ENCODE results near the gene TJAP1. TPM values are rescaled to one million over a fixed set of nuclear protein-coding genes. Genes with fewer than 3 reads are reported as not detected.

TJAP1 gene
- total and polyA plus RNA-seq, 4 donors: 6.3 to 38.7 (median 33.1) TPM

GRCh38 chr6:43481075-43481474, 3.7 kb downstream of the TJAP1 start:
- ATAC-seq (ENCODE audit: low FRiP score) (no peak), DNase-seq (no peak)
- no peaks in the 10 kb centered on the region for H3K9me3 ChIP-seq (ENCODE audit: control insufficient read depth, low read length)
- no peak overlapping the region for H3K27ac ChIP-seq (ENCODE audit: low read depth in 1 of 2, low read length in 2 of 2)
- 79 to 89% methylated on average over 2 of the region's 2 CpGs for WGBS, 2 donors
- intact Hi-C loops (cut with DNase I): no loop called here
- no peak overlapping the region for H3K4me3 ChIP-seq (ENCODE audit: low read length in 2 of 2)
- peaks cover 0 to 3% of the 10 kb centered on the region in 2 donors for H3K36me3 ChIP-seq (ENCODE audit: control insufficient read depth in 1 of 2, insufficient read depth in 2 of 2, low read length in 1 of 2)
- peaks cover 0 to 5% of the 10 kb centered on the region in 2 donors for H3K4me1 ChIP-seq (ENCODE audit: control insufficient read depth in 1 of 2, insufficient read depth in 2 of 2, low read length in 2 of 2)
- H3K27me3 ChIP-seq (ENCODE audit: control insufficient read depth in 1 of 2, insufficient read depth in 2 of 2, low read length in 1 of 2): no peaks in the 10 kb centered on the region

DNA sequence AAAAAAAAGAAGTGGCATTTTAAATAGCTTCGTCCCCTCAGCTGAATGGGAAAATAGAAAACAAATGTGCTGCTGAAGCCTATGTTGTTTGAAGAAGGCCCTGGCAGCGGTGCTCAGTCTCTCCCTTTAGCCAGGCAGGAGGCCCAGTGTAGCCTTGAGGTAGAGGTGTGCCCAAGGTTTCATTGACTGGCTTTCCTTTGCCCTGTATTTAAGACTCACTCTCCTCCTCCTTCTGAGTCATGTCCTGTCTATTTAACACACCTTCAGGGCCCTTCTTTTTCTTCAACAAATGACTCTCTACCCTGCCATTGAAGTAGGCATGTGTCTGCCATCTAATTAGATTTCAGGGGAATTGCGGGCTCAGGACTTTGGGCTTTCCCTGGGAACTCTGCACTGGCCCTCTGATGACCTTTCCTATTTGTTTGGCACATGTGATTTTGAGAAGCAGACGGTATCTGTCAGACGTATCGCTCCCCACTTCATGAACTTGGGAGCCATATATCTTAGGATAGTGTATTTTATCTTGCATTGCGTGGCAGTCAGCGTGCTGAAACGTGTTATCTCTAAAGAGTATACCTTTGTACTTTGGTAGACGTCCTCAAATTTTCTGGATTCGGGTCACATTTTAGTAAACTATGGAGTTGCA, 4.3 kb downstream of the TJAP1 start:
- DNase-seq (no peak), ATAC-seq (ENCODE audit: low FRiP score) (no peak)
- Histone ChIP-seq H3K27ac (ENCODE audit: low read depth in 1 of 2, low read length in 2 of 2) (no peak overlapping the region), H3K4me3 (ENCODE audit: low read length in 2 of 2) (no peak overlapping the region), H3K9me3 (ENCODE audit: control insufficient read depth, low read length) (no peaks in the 10 kb centered on the region), H3K36me3 (ENCODE audit: control insufficient read depth in 1 of 2, insufficient read depth in 2 of 2, low read length in 1 of 2) (peaks cover 0 to 3% of the 10 kb centered on the region in 2 donors), H3K27me3 (ENCODE audit: control insufficient read depth in 1 of 2, insufficient read depth in 2 of 2, low read length in 1 of 2) (no peaks in the 10 kb centered on the region), H3K4me1 (ENCODE audit: control insufficient read depth in 1 of 2, insufficient read depth in 2 of 2, low read length in 2 of 2) (peaks cover 0 to 5% of the 10 kb centered on the region in 2 donors)
- intact Hi-C loops (cut with DNase I): no loop called here
- WGBS, 2 donors: 87 to 89% methylated on average over 11 of the region's 11 CpGs

DNA sequence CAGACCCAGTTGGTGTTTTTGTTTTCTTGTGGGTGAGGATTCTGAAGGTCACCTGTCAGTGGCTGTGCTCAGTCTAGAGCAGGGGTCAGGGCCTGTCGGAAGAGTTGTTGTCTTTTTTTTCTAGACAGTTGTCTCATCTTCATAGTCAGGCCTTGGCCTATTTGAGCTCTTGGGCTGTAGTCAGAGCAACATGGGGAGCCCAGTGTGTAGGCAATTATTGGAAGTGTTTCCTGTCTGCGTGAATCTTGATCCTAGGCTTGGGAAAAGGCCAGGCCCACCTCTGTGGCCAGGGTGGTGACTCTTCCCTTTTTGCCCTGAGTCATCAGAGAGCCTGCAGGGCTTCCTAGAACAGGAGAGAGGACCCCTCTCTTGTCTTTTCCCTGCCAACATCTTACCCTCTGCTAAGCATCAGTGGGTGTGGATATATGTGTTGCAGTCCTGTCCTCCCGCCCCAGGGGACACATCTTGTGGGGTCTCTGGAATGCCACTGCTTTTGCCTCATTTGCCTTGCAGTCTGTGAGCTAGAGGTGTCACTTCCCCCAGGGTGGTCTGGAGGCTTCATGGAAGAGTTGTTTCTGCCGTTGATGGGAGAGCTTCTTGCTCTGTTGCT, 11.4 kb downstream of the TJAP1 start:
- Histone ChIP-seq H3K4me1 (ENCODE audit: control insufficient read depth in 1 of 2, insufficient read depth in 2 of 2, low read length in 2 of 2) (no peaks in the 10 kb centered on the region), H3K27ac (ENCODE audit: low read depth in 1 of 2, low read length in 2 of 2) (no peak overlapping the region), H3K4me3 (ENCODE audit: low read length in 2 of 2) (no peak overlapping the region), H3K9me3 (ENCODE audit: control insufficient read depth, low read length) (no peaks in the 10 kb centered on the region), H3K36me3 (ENCODE audit: control insufficient read depth in 1 of 2, insufficient read depth in 2 of 2, low read length in 1 of 2) (peaks cover 0 to 3% of the 10 kb centered on the region in 2 donors), H3K27me3 (ENCODE audit: control insufficient read depth in 1 of 2, insufficient read depth in 2 of 2, low read length in 1 of 2) (no peaks in the 10 kb centered on the region)
- no peak for DNase-seq
- ATAC-seq (ENCODE audit: low FRiP score): no peak
- intact Hi-C loops (cut with DNase I): no loop called here
- 63 to 72% methylated on average over 4 of the region's 4 CpGs for WGBS, 2 donors

DNA sequence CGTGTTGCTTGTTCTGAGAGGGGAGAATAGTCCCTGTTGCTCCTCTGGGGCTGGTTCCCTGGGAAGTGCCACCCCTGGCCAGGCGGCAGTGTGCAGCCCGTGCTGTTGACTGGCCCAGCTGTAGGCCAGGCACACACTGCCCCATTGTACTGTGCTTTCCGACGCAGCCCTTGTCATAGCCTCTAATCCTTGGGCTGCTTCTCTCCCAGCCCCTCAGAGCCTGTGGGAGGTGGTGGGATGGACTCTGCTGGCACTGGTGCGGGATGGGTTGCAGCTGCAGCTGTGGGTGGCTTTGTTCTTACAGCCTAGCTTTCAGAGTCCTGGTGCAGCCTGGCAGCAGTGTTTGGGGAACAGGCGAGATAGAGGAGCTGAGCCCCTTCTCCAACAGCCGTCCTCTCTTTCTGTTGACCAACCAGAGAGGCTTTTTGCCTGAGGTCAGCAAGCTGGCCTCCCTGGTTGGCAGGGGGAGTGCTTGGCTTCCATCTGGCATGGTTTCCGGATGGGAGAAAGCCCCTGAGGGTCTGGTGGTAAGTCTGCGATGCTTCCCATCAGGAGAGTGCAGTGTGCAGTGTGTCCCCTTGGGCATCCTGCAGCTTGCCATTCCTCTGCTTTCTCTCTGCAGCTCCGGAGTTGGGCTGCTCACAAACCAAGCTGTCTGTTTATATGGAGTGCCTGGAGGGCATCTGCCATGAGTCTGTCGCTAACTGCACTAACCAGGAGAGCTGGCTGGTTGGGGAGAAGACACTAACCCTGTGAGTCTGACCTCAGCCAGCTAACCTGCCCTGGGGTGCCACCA, 12.1 kb downstream of the TJAP1 start:
- Histone ChIP-seq H3K9me3 (ENCODE audit: control insufficient read depth, low read length) (no peaks in the 10 kb centered on the region), H3K27me3 (ENCODE audit: control insufficient read depth in 1 of 2, insufficient read depth in 2 of 2, low read length in 1 of 2) (no peaks in the 10 kb centered on the region), H3K27ac (ENCODE audit: low read depth in 1 of 2, low read length in 2 of 2) (no peak overlapping the region), H3K36me3 (ENCODE audit: control insufficient read depth in 1 of 2, insufficient read depth in 2 of 2, low read length in 1 of 2) (peaks cover 0 to 3% of the 10 kb centered on the region in 2 donors), H3K4me3 (ENCODE audit: low read length in 2 of 2) (no peak overlapping the region), H3K4me1 (ENCODE audit: control insufficient read depth in 1 of 2, insufficient read depth in 2 of 2, low read length in 2 of 2) (no peaks in the 10 kb centered on the region)
- ATAC-seq (ENCODE audit: low FRiP score) (no peak), DNase-seq (no peak)
- 87% methylated on average over 12 of the region's 12 CpGs for whole genome bisulfite sequencing, 2 donors
- intact Hi-C loops (cut with DNase I): no loop called here

DNA sequence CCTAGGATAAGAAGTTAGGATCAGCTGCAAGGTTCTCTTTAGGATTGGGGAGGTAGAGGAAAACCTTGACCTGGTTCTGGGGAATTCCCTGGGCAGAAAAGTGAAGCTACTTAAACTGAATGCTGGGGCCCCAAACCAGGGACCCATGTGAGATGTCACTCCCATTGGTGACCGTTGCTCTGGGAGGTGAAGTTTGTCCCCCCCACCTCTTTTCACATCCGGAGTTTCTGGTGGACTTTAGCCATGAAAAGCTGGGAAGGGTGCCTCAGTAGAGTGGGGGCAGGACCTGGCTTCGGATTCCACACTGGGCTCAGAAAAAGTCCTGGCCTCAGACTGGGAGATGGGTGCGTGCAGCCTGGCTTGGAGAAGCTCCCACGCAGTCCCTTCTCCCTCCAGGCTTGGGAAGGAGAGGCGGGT, 13.2 kb downstream of the TJAP1 start:
- DNase-seq (no peak), ATAC-seq (ENCODE audit: low FRiP score) (no peak)
- H3K4me1 ChIP-seq (ENCODE audit: control insufficient read depth in 1 of 2, insufficient read depth in 2 of 2, low read length in 2 of 2): no peaks in the 10 kb centered on the region
- H3K27ac ChIP-seq (ENCODE audit: low read depth in 1 of 2, low read length in 2 of 2): no peak overlapping the region
- H3K9me3 ChIP-seq (ENCODE audit: control insufficient read depth, low read length): no peaks in the 10 kb centered on the region
- H3K4me3 ChIP-seq (ENCODE audit: low read length in 2 of 2): no peak overlapping the region
- 4 to 20% methylated on average over 6 of the region's 6 CpGs for WGBS, 2 donors
- intact Hi-C loops (cut with DNase I): no loop called here
- H3K36me3 ChIP-seq (ENCODE audit: control insufficient read depth in 1 of 2, insufficient read depth in 2 of 2, low read length in 1 of 2): peaks cover 0 to under 1% of the 10 kb centered on the region in 2 donors
- no peaks in the 10 kb centered on the region for H3K27me3 ChIP-seq (ENCODE audit: control insufficient read depth in 1 of 2, insufficient read depth in 2 of 2, low read length in 1 of 2)

DNA sequence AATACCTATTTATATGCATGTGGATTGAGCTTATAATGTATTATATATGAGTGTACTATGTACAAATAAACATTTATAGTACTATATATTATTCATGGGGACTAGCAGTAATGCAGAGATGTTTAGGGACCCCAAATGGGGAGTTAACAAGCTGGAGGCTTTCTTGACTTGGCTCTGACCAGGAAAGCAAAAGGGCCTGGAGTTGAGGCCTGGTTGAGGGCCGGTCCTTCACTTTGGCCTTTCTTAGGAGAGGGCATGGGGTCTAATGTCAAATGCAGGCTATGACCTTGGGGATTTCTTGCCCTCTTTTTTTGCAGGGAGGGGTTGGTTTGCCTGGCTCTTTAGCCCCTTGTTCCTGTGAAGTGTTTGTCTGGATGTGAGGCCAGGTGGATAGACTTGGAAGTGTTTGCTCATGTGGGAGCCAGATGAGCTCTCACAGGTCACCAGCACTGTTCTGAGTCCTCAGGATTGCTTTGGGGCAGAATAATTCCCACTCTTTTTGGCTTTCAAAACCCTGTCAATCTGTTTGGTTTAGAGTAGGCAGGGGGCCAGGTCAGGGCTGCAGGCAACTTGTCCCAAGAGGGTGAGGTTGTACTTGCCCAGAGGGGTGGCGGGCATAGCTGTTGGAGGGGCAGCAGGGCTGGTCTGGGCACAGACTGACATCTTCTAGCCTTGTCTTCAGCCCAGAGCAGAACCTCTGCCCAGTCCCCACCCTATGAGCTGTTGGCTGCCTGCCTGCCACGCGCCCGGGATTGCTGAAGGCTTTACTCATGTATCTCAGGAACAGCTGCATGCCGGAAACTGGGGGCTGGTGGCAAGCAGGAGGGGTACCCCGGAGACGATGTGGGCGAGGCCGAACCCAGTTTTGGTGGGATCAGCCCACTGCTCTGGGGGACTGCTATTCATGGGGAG, 14.6 kb downstream of the TJAP1 start:
- Histone ChIP-seq H3K9me3 (ENCODE audit: control insufficient read depth, low read length) (no peaks in the 10 kb centered on the region), H3K36me3 (ENCODE audit: control insufficient read depth in 1 of 2, insufficient read depth in 2 of 2, low read length in 1 of 2) (no peaks in the 10 kb centered on the region), H3K4me3 (ENCODE audit: low read length in 2 of 2) (no peak overlapping the region), H3K4me1 (ENCODE audit: control insufficient read depth in 1 of 2, insufficient read depth in 2 of 2, low read length in 2 of 2) (no peaks in the 10 kb centered on the region), H3K27ac (ENCODE audit: low read depth in 1 of 2, low read length in 2 of 2) (no peak overlapping the region), H3K27me3 (ENCODE audit: control insufficient read depth in 1 of 2, insufficient read depth in 2 of 2, low read length in 1 of 2) (no peaks in the 10 kb centered on the region)
- WGBS, 2 donors: 6 to 10% methylated on average over 10 of the region's 10 CpGs
- no peak for ATAC-seq (ENCODE audit: low FRiP score)
- DNase-seq: peak; percentile 86 to 94
- intact Hi-C loops (cut with DNase I): loop anchor here in 1 of 2 donors (2.0 kb wide), 1 partner anchor 13 kb away; no protein-coding TSS in a partner anchor

DNA sequence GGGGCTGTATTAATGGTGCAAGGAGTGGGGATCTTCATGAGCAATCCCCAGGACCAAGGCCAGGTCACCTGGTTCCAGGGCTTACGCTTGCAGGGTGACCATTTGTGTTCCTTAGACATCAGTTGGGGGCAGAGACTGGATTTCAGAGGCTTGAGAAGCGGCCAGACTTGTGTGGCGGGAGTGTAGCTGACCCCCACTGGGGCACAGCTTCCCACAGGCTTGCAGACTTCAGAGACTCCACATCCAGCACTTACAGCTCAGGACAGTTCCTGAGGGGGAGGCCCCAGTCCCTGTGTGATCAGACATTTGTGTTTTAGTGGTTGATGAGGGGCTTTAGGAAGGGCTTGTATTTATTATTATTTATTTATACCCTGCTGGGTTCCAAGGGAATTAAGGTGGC, 15.3 kb downstream of the TJAP1 start:
- intact Hi-C loops (cut with DNase I): loop anchor here in 1 of 2 donors (2.0 kb wide), 1 partner anchor 14 kb away; no protein-coding TSS in a partner anchor
- Histone ChIP-seq H3K4me3 (ENCODE audit: low read length in 2 of 2) (no peak overlapping the region), H3K27ac (ENCODE audit: low read depth in 1 of 2, low read length in 2 of 2) (no peak overlapping the region), H3K36me3 (ENCODE audit: control insufficient read depth in 1 of 2, insufficient read depth in 2 of 2, low read length in 1 of 2) (no peaks in the 10 kb centered on the region), H3K27me3 (ENCODE audit: control insufficient read depth in 1 of 2, insufficient read depth in 2 of 2, low read length in 1 of 2) (no peaks in the 10 kb centered on the region), H3K4me1 (ENCODE audit: control insufficient read depth in 1 of 2, insufficient read depth in 2 of 2, low read length in 2 of 2) (no peaks in the 10 kb centered on the region), H3K9me3 (ENCODE audit: control insufficient read depth, low read length) (no peaks in the 10 kb centered on the region)
- 47 to 60% methylated on average over 3 of the region's 3 CpGs for WGBS, 2 donors
- DNase-seq (no peak), ATAC-seq (ENCODE audit: low FRiP score) (no peak)

- WGBS, 2 donors: 82 to 87% methylated on average over 2 of the region's 2 CpGs
These were observed 15.9 kb downstream of the TJAP1 start for GRCh38 chr6:43493230-43493629.

More at GRCh38 chr6:43493230-43493629, 15.9 kb downstream of the TJAP1 start:
- Histone ChIP-seq H3K4me1 (ENCODE audit: control insufficient read depth in 1 of 2, insufficient read depth in 2 of 2, low read length in 2 of 2) (no peaks in the 10 kb centered on the region), H3K9me3 (ENCODE audit: control insufficient read depth, low read length) (no peaks in the 10 kb centered on the region), H3K27ac (ENCODE audit: low read depth in 1 of 2, low read length in 2 of 2) (no peak overlapping the region), H3K36me3 (ENCODE audit: control insufficient read depth in 1 of 2, insufficient read depth in 2 of 2, low read length in 1 of 2) (no peaks in the 10 kb centered on the region), H3K27me3 (ENCODE audit: control insufficient read depth in 1 of 2, insufficient read depth in 2 of 2, low read length in 1 of 2) (no peaks in the 10 kb centered on the region), H3K4me3 (ENCODE audit: low read length in 2 of 2) (no peak overlapping the region)
- no peak for DNase-seq
- intact Hi-C loops (cut with DNase I): loop anchor here in 1 of 2 donors (2.0 kb wide), 1 partner anchor 14 kb away; no protein-coding TSS in a partner anchor
- no peak for ATAC-seq (ENCODE audit: low FRiP score)
